ENCODE results near the gene RBM19. TPM values are rescaled to one million over a fixed set of nuclear protein-coding genes. Genes with fewer than 3 reads are reported as not detected.

Gene RBM19
- total and polyA plus RNA-seq, 12 donors, result 13.3 to 26.6 (median 16.2) TPM

- no peaks in the 10 kb centered on the region for H3K4me1 ChIP-seq
- TF ChIP-seq CTCF (IDR thresholded peaks at IDR 0.05), result no peak
- H3K36me3 ChIP-seq, result peaks cover 0 to 100% (median 31%) of the 10 kb centered on the region in 9 donors
- 84 to 87% methylated on average over 13 of the region's 13 CpGs for WGBS, 2 donors
- no peak overlapping the region for H3K27ac ChIP-seq
- H3K27me3 ChIP-seq, result no peaks in the 10 kb centered on the region
- H3K9me3 ChIP-seq, result no peaks in the 10 kb centered on the region
- DNase-seq (no peak), ATAC-seq (no peak)
- intact Hi-C loops (cut with DNase I), result no loop called here
- no peak overlapping the region for H3K4me3 ChIP-seq
Measured at GRCh38 chr12:113918306-113918705, 47.8 kb downstream of the RBM19 start.

- Histone ChIP-seq H3K4me3 (no peak overlapping the region), H3K27me3 (no peaks in the 10 kb centered on the region), H3K27ac (no peak overlapping the region), H3K9me3 (no peaks in the 10 kb centered on the region), H3K4me1 (no peaks in the 10 kb centered on the region), H3K36me3 (peaks cover 0 to 97% (median 23%) of the 10 kb centered on the region in 9 donors)
- ATAC-seq, result no peak
- intact Hi-C loops (cut with DNase I), result no loop called here
- no peak for TF ChIP-seq CTCF (IDR thresholded peaks at IDR 0.05)
- no peak for DNase-seq
- 98 to 99% methylated on average over 5 of the region's 5 CpGs for WGBS, 2 donors
Measured at GRCh38 chr12:113917393-113917792, 48.7 kb downstream of the RBM19 start.

- no peak overlapping the region for H3K27ac ChIP-seq
- H3K36me3 ChIP-seq, result peaks cover 0 to 97% (median 20%) of the 10 kb centered on the region in 9 donors
- DNase-seq (no peak), ATAC-seq (no peak)
- no peak overlapping the region for H3K4me3 ChIP-seq
- H3K4me1 ChIP-seq, result no peaks in the 10 kb centered on the region
- 94 to 97% methylated on average over 13 of the region's 13 CpGs for WGBS, 2 donors
- no peaks in the 10 kb centered on the region for H3K9me3 ChIP-seq
- intact Hi-C loops (cut with DNase I), result loop anchor here in 5 of 10 donors (5.0 kb wide), 2 partner anchors 453 to 478 kb away; no protein-coding TSS in a partner anchor
- H3K27me3 ChIP-seq, result no peaks in the 10 kb centered on the region
- no peak for TF ChIP-seq CTCF (IDR thresholded peaks at IDR 0.05)
Measured at GRCh38 chr12:113914806-113915205, 51.3 kb downstream of the RBM19 start.

GRCh38 chr12:113914176-113914575, 51.9 kb downstream of the RBM19 start:
- peaks cover 0 to 97% (median 20%) of the 10 kb centered on the region in 9 donors for H3K36me3 ChIP-seq
- no peaks in the 10 kb centered on the region for H3K9me3 ChIP-seq
- no peak for TF ChIP-seq CTCF (IDR thresholded peaks at IDR 0.05)
- H3K27ac ChIP-seq, result no peak overlapping the region
- ATAC-seq (no peak), DNase-seq (no peak)
- no peak overlapping the region for H3K4me3 ChIP-seq
- no peaks in the 10 kb centered on the region for H3K4me1 ChIP-seq
- WGBS, 2 donors, result 94 to 95% methylated on average over 10 of the region's 10 CpGs
- H3K27me3 ChIP-seq, result no peaks in the 10 kb centered on the region
- intact Hi-C loops (cut with DNase I), result loop anchor here in 5 of 10 donors (5.0 kb wide), 2 partner anchors 452 to 477 kb away; no protein-coding TSS in a partner anchor

All from heart right ventricle (tissue), 16 donors.